PC-9 (cell line): Measurements from ENCODE around the gene NOC4L. TPM values are rescaled to one million over a fixed set of nuclear protein-coding genes. Genes with fewer than 3 reads are reported as not detected.

Source experiments
- BruUV-seq: library from RNA; stranded (reverse); fragments of 400-500 nt; replicated peaks from 2 replicates; lab custom pipeline; 2021; lab: Mats Ljungman, UMichigan
- CTCF ChIA-PET: fragments of 300-600 bp; sonication (Branson Sonifier 250); formaldehyde crosslinking; loops from one replicate; lab custom pipeline; 2022; ENCODE audit warnings: antibody characterized with exemption; lab: Charles Lee
- POLR2A ChIA-PET: fragments of 300-600 bp; sonication (Branson Sonifier 250); formaldehyde crosslinking; loops from one replicate; lab custom pipeline; 2022; ENCODE audit warnings: antibody characterized with exemption; ENCODE audit not compliant: unreplicated experiment; lab: Charles Lee
- DNase-seq, 2 experiments: peaks; one replicate each; pipeline versions ENCODE4 v3.0.0 to v3.0.0-alpha.2; 2015 to 2022; ENCODE audit warnings: mixed read lengths in 1 of 2
- H2AFZ ChIP-seq: fragments of 200-600 bp; sonication (generic); 2 replicates; pipeline ENCODE4 v1.8.1; 2017; ENCODE audit warnings: antibody characterized with exemption
- H3F3A ChIP-seq: fragments of 200-600 bp; sonication (generic); 2 replicates; pipeline ENCODE4 v1.8.1; 2017; ENCODE audit warnings: antibody characterized with exemption, mild to moderate bottlenecking, low read depth; ENCODE audit not compliant: insufficient read depth
- H3K27ac ChIP-seq: fragments of 200-600 bp; sonication (generic); 2 replicates; pipeline ENCODE4 v1.6.1; 2016; ENCODE audit warnings: mixed run types
- H3K27me3 ChIP-seq: fragments of 200-600 bp; sonication (generic); 2 replicates; pipeline ENCODE4 v1.6.1; 2016; ENCODE audit warnings: low read depth, mixed run types; ENCODE audit not compliant: insufficient read depth
- H3K36me3 ChIP-seq: fragments of 200-600 bp; sonication (generic); 2 replicates; pipeline ENCODE4 v1.6.1; 2016; ENCODE audit warnings: low read depth, mixed run types
- H3K4me1 ChIP-seq: fragments of 200-600 bp; sonication (generic); replicated peaks from 2 replicates; pipeline ENCODE4 v1.6.1; 2016; ENCODE audit warnings: mixed run types; ENCODE audit not compliant: insufficient read depth
- H3K4me2 ChIP-seq: fragments of 200-600 bp; sonication (generic); 2 replicates; pipeline ENCODE4 v1.6.1; 2017; ENCODE audit warnings: mixed run types
- H3K4me3 ChIP-seq: fragments of 200-600 bp; sonication (generic); 2 replicates; pipeline ENCODE4 v1.6.1; 2016; ENCODE audit warnings: mixed run types
- H3K79me2 ChIP-seq: fragments of 200-600 bp; sonication (generic); 2 replicates; pipeline ENCODE4 v1.6.1; 2017; ENCODE audit warnings: low read depth, mixed run types
- H3K9me2 ChIP-seq: fragments of 200-600 bp; sonication (generic); 2 replicates; pipeline ENCODE4 v1.8.1; 2017; ENCODE audit warnings: mild to moderate bottlenecking; ENCODE audit not compliant: insufficient read depth
- H3K9me3 ChIP-seq: fragments of 200-600 bp; sonication (generic); 2 replicates; pipeline ENCODE4 v1.8.1; 2016; ENCODE audit warnings: low read depth; ENCODE audit not compliant: insufficient read depth
- H4K20me1 ChIP-seq: fragments of 200-600 bp; sonication (generic); 2 replicates; pipeline ENCODE4 v1.8.1; 2017; ENCODE audit not compliant: insufficient read depth
- EZH2 ChIP-seq: fragments of 200-600 bp; sonication (generic); IDR thresholded peaks from 2 replicates; pipeline ENCODE4 v1.8.0; 2017; ENCODE audit warnings: antibody characterized with exemption, low read depth
- intact Hi-C: fragments of 100-400 bp; cut with micrococcal nuclease; formaldehyde crosslinking; loops from one replicate; pipeline ENCODE4 v1.10.0; 2022; ENCODE audit not compliant: unreplicated experiment
- total RNA-seq: library from RNA; stranded (reverse); gene quantifications from 2 replicates; pipeline ENCODE4 v1.2.3, GENCODE V29; 2021
- TF ChIP-seq, protein P1 (sequence below): fragments of 200-600 bp; sonication (generic); conservative IDR thresholded peaks from 2 replicates; pipeline ENCODE4 v1.6.1; 2017; ENCODE audit warnings: mixed run types, antibody characterized with exemption, mild to moderate bottlenecking, moderate library complexity

The NOC4L gene
- total RNA-seq, 1 experiment from 2014 or later: 27.1 TPM

DNA sequence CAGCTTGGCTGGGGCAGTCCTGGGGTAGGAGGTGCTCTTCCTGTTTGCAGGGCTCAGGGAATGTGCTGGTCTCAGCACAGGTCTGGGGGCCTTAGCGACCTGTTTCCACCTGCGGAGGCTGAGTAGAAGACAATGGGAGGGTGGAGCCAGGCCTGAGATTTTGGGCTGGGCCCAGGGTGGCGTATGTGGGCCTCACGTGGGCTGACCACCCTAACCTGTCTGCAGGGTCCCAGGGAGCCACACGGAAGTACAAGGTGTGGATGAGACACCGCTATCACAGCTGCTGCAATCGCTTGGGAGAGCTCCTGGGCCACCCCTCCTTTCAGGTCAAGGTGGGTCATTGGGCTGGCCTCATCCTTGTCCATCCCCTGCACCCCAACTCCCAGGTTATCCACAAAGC lies 1.1 kb downstream of the NOC4L start:
- CTCF ChIA-PET: interaction anchor here (1.0 kb wide), 1 partner anchor 8 kb away, joined by 3 read pairs; no protein-coding TSS in a partner anchor
- H3K4me2 ChIP-seq: peak overlapping the region; percentile 96
- no peak overlapping the region for H2AFZ ChIP-seq
- H3F3A ChIP-seq: no peaks in the 10 kb centered on the region
- H3K79me2 ChIP-seq: peaks cover 31% of the 10 kb centered on the region
- no peak for DNase-seq
- no peak for TF ChIP-seq EZH2
- TF ChIP-seq, protein P1, sequence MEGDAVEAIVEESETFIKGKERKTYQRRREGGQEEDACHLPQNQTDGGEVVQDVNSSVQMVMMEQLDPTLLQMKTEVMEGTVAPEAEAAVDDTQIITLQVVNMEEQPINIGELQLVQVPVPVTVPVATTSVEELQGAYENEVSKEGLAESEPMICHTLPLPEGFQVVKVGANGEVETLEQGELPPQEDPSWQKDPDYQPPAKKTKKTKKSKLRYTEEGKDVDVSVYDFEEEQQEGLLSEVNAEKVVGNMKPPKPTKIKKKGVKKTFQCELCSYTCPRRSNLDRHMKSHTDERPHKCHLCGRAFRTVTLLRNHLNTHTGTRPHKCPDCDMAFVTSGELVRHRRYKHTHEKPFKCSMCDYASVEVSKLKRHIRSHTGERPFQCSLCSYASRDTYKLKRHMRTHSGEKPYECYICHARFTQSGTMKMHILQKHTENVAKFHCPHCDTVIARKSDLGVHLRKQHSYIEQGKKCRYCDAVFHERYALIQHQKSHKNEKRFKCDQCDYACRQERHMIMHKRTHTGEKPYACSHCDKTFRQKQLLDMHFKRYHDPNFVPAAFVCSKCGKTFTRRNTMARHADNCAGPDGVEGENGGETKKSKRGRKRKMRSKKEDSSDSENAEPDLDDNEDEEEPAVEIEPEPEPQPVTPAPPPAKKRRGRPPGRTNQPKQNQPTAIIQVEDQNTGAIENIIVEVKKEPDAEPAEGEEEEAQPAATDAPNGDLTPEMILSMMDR: no peak
- H3K27me3 ChIP-seq: no peaks in the 10 kb centered on the region
- H3K36me3 ChIP-seq: peaks cover 11% of the 10 kb centered on the region
- H3K9me2 ChIP-seq: no peaks in the 10 kb centered on the region
- H3K9me3 ChIP-seq: no peaks in the 10 kb centered on the region
- POLR2A ChIA-PET: no interaction called here
- H3K27ac ChIP-seq: no peak overlapping the region
- H4K20me1 ChIP-seq: 0 out of 2 replicates have a peak, but pooled peaks cover 6% of the 10 kb centered on the region
- peak overlapping the region; percentile 99 for H3K4me3 ChIP-seq
- H3K4me1 ChIP-seq: peaks cover 13% of the 10 kb centered on the region
- BruUV-seq: no TSS peak
- intact Hi-C loops: no loop called here

DNA sequence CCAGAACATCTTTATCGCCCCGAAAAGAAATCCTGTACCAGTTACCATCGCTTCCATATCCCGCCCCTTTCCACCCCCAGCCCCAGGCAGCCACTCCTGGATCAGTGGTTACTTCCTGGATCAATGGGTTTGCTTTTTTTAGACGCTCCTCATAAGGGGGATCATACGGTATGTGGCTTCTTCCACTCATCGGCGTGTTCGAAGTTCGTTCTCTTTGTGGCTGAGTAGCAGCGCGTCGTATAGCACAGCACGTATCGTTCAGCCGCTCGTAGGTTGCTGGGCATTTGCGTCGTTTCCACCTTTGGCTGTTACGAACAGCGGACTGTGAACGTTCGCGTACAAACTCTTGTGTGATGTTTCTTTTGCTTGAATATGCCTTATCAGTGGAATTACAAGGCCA lies 1.8 kb downstream of the NOC4L start:
- no TSS peak for BruUV-seq
- Histone ChIP-seq H3F3A (no peaks in the 10 kb centered on the region), H3K4me2 (peak overlapping the region; percentile 96; the same call in 1 of the 2 replicates), H3K9me3 (no peaks in the 10 kb centered on the region), H4K20me1 (peaks cover 7% of the 10 kb centered on the region; the same call in 1 of the 2 replicates), H2AFZ (no peak overlapping the region), H3K27me3 (no peaks in the 10 kb centered on the region), H3K9me2 (no peaks in the 10 kb centered on the region), H3K4me3 (no peak overlapping the region), H3K79me2 (peaks cover 31% of the 10 kb centered on the region), H3K36me3 (peaks cover 11% of the 10 kb centered on the region), H3K4me1 (peaks cover 13% of the 10 kb centered on the region), H3K27ac (no peak overlapping the region)
- ChIA-PET CTCF (no interaction called here), POLR2A (no interaction called here)
- no peak for DNase-seq
- no peak for TF ChIP-seq EZH2
- TF ChIP-seq, protein P1: no peak
- intact Hi-C loops: no loop called here

DNA sequence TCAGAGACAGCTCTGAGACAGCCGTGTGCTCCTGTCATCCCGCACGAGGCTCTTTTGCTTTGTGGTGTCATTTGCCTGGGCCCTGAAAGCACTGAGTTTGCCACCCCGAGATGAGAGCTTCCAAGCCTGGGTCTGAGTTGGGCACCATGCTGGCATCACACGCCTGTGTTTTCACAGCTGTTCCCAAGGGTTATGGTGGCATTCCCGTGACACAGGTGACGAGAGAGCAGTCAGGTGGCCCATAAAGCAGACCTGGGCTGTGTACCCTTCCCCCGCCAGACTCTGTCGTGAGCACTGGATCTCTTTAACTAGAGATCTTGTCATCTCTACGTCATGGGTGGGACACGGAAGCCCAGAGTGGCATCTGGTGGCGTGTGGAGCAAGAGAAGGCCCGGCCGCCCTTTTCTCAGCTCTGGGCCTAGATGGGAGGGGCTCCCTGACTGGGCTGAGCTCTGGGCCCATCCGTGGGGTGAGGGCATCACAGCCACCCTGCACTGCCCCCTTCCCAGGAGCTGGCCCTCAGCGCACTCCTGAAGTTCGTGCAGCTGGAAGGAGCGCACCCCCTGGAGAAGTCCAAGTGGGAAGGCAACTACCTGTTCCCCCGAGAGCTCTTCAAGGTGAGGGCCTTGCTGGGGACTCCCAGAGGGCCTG lies 2.6 kb downstream of the NOC4L start:
- Histone ChIP-seq H3K27ac (no peak overlapping the region), H3K79me2 (peaks cover 31% of the 10 kb centered on the region), H3K9me3 (no peaks in the 10 kb centered on the region), H3K36me3 (peaks cover 4% of the 10 kb centered on the region), H3F3A (no peaks in the 10 kb centered on the region), H3K9me2 (no peaks in the 10 kb centered on the region), H2AFZ (no peak overlapping the region), H3K4me2 (no peak overlapping the region), H3K27me3 (no peaks in the 10 kb centered on the region), H3K4me3 (no peak overlapping the region), H4K20me1 (peaks cover 6% of the 10 kb centered on the region), H3K4me1 (peaks cover 13% of the 10 kb centered on the region)
- intact Hi-C loops: no loop called here
- BruUV-seq: TSS peak; percentile 51
- DNase-seq: no peak
- ChIA-PET POLR2A (no interaction called here), CTCF (no interaction called here)
- TF ChIP-seq EZH2: no peak
- TF ChIP-seq, protein P1: no peak
